Hepatocyte (in vitro differentiated cells): Measurements from ENCODE around the gene GGCT.

ENCODE experiments used
- EZH2phosphoT487 ChIP-seq: fragments of 200-600 bp; sonication (generic); IDR thresholded peaks from one replicate; pipeline ENCODE4 v1.6.1; 2018; ENCODE audit warnings: antibody characterized with exemption, mild to moderate bottlenecking, low read depth, moderate library complexity; ENCODE audit not compliant: unreplicated experiment, severe bottlenecking
- TF ChIP-seq, protein P1 (sequence below): fragments of 200-600 bp; sonication (generic); IDR thresholded peaks from 2 replicates; pipeline ENCODE4 v1.5.1; 2016; ENCODE audit warnings: antibody characterized with exemption, mild to moderate bottlenecking; ENCODE audit not compliant: poor library complexity

DNA sequence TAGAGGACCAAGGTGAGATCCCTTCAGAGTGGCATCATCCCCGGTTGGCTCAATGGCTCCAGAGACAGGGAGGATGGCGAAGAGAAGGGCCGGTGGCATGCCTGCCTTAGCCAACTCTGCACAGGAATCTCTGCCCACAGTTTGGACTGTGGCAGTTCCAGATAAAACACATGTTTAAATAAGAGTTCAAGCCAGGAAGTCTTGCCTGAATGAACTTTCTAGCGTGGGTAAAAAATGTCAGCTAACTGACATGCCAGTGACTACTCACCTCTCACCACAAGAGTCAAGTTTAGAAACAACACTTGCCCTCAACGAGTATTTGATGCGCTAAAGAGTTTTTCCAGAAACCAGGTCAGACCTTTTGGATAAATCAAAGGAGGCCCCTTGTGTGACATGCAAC is 29.0 kb downstream of the GGCT start:
- TF ChIP-seq, protein P1, sequence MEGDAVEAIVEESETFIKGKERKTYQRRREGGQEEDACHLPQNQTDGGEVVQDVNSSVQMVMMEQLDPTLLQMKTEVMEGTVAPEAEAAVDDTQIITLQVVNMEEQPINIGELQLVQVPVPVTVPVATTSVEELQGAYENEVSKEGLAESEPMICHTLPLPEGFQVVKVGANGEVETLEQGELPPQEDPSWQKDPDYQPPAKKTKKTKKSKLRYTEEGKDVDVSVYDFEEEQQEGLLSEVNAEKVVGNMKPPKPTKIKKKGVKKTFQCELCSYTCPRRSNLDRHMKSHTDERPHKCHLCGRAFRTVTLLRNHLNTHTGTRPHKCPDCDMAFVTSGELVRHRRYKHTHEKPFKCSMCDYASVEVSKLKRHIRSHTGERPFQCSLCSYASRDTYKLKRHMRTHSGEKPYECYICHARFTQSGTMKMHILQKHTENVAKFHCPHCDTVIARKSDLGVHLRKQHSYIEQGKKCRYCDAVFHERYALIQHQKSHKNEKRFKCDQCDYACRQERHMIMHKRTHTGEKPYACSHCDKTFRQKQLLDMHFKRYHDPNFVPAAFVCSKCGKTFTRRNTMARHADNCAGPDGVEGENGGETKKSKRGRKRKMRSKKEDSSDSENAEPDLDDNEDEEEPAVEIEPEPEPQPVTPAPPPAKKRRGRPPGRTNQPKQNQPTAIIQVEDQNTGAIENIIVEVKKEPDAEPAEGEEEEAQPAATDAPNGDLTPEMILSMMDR = no peak
- TF ChIP-seq EZH2phosphoT487 = no peak
